ENCODE measurements around the gene NCAPD2. TPM values are rescaled to one million over a fixed set of nuclear protein-coding genes. Genes with fewer than 3 reads are reported as not detected.

The NCAPD2 gene
- total and polyA plus RNA-seq, 12 donors, result 5.4 to 18.8 (median 12.2) TPM

DNA sequence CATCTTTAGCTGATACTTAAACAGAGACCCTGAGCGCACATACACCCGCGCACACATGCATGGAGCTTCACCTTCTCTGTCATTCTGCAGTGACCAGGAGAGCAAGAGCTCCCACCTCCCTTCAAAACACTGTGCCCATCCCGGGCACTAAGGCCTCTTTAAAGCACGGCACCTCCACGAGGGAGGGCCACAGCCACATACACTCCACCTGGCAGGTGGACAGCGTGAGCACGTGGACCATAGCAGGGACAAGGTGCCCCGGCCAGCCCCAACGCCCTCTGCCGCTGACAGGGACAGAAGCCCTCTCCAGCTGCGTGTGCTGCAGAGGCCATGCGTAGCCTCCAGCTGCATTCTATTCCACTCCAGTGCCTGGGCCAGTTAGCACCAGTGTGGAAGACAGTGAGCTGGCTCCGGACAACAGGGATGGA is 45.8 kb downstream of the NCAPD2 start:
- peaks cover 22 to 75% (median 51%) of the 10 kb centered on the region in 9 donors for H3K4me1 ChIP-seq
- H3K9me3 ChIP-seq, result no peaks in the 10 kb centered on the region
- DNase-seq (peak in 1 of 2 donors; percentile 34), ATAC-seq (peak in 4 of 8 donors; percentile 1 to 25 (median 6))
- H3K4me3 ChIP-seq, result no peak overlapping the region
- H3K27ac ChIP-seq, result peak overlapping the region; percentile 39 to 99 (median 77)
- TF ChIP-seq CTCF (IDR thresholded peaks at IDR 0.05), result no peak
- H3K27me3 ChIP-seq, result no peaks in the 10 kb centered on the region
- WGBS, 2 donors, result 60 to 61% methylated on average over 14 of the region's 14 CpGs
- intact Hi-C loops (cut with DNase I), result loop anchor here in 9 of 10 donors (2.0 to 10.0 kb wide), 8 partner anchors 13 to 212 kb away; partner anchors contain the start of genes TNFRSF1A (in 1 of the 9) and VAMP1 (in 1 of the 9)
- peaks cover 0 to 89% (median 50%) of the 10 kb centered on the region in 9 donors for H3K36me3 ChIP-seq

- peak; percentile 87 to 90 for DNase-seq
- peaks cover 22 to 75% (median 51%) of the 10 kb centered on the region in 9 donors for H3K4me1 ChIP-seq
- no peaks in the 10 kb centered on the region for H3K9me3 ChIP-seq
- H3K4me3 ChIP-seq, result peak overlapping the region in 4 of 10 donors; percentile 1 to 17 (median 12)
- peak; percentile 33 to 88 (median 76) for ATAC-seq
- WGBS, 2 donors, result 28 to 29% methylated on average over 35 of the region's 35 CpGs
- no peak for TF ChIP-seq CTCF (IDR thresholded peaks at IDR 0.05)
- peak overlapping the region; percentile 39 to 99 (median 77) for H3K27ac ChIP-seq
- H3K27me3 ChIP-seq, result no peaks in the 10 kb centered on the region
- H3K36me3 ChIP-seq, result peaks cover 0 to 92% (median 50%) of the 10 kb centered on the region in 9 donors
- intact Hi-C loops (cut with DNase I), result no loop called here
These were observed 46.4 kb downstream of the NCAPD2 start for GRCh38 chr12:6540181-6540877.

GRCh38 chr12:6541371-6542165 is 47.7 kb downstream of the NCAPD2 start:
- intact Hi-C loops (cut with DNase I), result no loop called here
- DNase-seq, result no peak
- peaks cover 14 to 66% (median 45%) of the 10 kb centered on the region in 9 donors for H3K4me1 ChIP-seq

More at GRCh38 chr12:6541371-6542165, 47.7 kb downstream of the NCAPD2 start:
- H3K27me3 ChIP-seq, result no peaks in the 10 kb centered on the region
- H3K36me3 ChIP-seq, result peaks cover 0 to 94% (median 44%) of the 10 kb centered on the region in 9 donors
- peak overlapping the region; percentile 39 to 99 (median 77) for H3K27ac ChIP-seq
- no peak for TF ChIP-seq CTCF (IDR thresholded peaks at IDR 0.05)
- no peak for ATAC-seq
- no peak overlapping the region for H3K4me3 ChIP-seq
- 82 to 85% methylated on average over 26 of the region's 26 CpGs for WGBS, 2 donors
- no peaks in the 10 kb centered on the region for H3K9me3 ChIP-seq

All from heart right ventricle (tissue), 16 donors.